GM19372 (cell line): Measurements from ENCODE around the gene C11orf87.

Experiments used
- ATAC-seq: cut with Tn5 transposase; IDR thresholded peaks from one replicate; pipeline ENCODE4 v1.9.1; 2021; ENCODE audit warnings: mild to moderate bottlenecking, low read depth, moderate library complexity; ENCODE audit not compliant: unreplicated experiment

Gene C11orf87

GRCh38 chr11:109421981-109422869 lies at the start of gene C11orf87:
Gene C11orf87, plus strand, starts transcription at chr11:109422190. Its CDS starts 1,444 bp downstream, at chr11:109423634.
- ATAC-seq: no peak

GRCh38 chr11:109374032-109374431 lies 48.0 kb upstream of the C11orf87 start:
- ATAC-seq: no peak

DNA sequence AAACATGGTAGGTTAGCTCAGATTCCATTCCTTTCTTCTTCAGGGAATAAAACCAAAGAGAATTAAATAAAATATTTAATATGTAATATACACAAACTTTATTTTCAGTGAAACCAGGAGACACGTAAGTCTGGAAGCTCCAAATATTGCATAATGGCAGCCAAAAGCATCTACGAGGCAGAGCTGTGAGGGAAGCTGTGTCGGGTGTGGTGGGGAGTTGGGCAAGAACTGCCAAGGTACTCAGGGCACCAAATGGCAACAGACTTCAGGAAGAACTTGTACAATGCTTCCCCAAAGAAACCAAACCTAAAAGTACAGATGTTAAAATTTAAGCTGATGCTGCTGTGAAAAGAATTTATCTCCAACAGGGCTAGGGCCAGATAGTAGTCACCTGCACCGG lies 47.5 kb upstream of the C11orf87 start:
- ATAC-seq: no peak

DNA sequence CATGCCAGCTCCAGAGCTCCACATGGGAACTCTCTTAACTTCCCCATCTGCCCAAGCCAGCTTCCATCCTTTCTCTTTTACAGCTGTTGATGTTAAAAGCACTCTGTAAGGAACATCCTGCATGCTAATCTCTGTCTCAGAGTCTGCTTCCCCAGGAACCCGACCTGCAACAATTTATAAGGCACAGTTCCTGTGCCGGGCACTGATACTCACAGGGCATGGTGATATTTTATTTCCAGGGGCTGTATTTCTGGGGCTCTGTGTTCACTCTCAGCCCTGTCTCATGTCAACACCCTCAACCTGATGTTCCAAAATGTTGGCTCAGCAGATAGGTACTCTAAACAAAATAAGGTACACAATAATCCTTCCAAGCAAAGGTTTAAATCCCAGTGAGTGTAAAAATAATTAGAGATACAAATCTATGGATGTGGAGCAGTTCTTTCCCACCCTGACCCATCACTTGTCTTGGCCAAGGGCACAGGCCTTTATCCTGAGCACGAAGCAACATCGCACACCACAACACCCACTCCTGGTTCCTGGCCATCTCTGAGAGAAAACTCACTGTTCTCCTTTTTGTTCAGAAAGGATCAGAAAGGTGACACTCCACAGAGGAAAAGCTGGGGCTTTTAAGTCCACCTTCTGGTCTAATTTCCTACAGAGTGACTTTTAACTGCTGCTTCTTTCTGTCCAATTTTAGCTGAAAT lies 44.8 kb upstream of the C11orf87 start:
- ATAC-seq: no peak

DNA sequence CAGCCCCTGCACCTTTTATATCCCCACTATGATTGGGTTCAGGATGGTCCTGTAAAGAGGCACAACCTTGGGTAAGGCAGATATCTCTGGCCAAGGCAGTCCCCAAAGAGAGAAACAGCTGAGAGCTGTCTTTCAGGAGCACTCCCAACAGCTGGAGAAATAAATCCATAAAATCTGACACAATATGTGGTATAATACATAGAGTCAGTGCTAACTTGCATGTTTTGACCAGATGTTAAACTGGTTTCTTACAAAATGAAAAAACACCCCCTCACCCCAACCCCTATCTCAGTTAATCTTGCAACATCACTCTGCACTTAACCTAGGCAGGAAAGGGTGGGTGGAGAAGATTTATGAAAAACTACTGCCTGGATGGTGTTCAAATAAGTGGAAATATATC lies 44.0 kb upstream of the C11orf87 start:
- no peak for ATAC-seq

GRCh38 chr11:109383306-109383705 lies 38.7 kb upstream of the C11orf87 start:
- ATAC-seq: no peak

DNA sequence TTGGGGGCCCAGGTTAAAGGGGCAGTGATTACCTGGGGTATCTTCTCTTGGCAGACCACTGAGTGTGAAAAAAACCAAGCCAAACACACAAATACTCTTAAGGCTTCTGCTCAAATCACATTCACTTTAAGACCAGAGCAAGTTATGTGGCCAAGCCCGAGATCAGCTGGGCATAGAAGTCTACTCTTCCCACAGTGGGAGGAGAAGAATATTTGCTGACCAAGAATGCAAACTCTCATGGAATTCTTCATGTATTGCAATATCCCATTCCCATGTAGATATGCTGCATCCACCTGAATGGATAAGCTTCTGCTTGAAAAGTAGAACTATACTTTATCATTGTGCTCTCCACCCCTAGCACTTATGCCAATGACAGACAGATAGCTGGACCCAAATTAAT lies 37.1 kb upstream of the C11orf87 start:
- ATAC-seq: no peak

DNA sequence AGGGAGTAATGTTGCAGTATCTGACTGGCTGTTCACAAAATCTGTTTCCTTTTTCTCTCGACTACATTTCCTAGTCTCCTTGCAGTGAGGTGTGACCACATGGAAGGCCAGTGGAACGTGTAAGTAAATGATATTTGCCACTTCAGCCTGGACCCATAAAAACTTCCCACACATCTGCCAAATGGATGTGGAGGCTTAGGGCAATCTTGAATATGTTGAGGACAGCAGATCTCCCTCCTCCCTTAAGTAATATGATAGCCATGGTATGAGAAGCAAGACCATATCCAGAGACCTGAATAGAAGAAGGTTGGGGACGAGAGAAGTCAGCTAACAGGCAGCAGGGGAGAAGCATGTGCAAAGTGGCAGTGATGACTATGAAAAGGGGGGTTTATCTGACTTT lies 33.0 kb upstream of the C11orf87 start:
- ATAC-seq: no peak

GRCh38 chr11:109390752-109391151 lies 31.2 kb upstream of the C11orf87 start:
- ATAC-seq: no peak

- no peak for ATAC-seq
These were observed 20.4 kb upstream of the C11orf87 start for GRCh38 chr11:109401545-109401944.

GRCh38 chr11:109405671-109406070 lies 16.3 kb upstream of the C11orf87 start:
- ATAC-seq: no peak

DNA sequence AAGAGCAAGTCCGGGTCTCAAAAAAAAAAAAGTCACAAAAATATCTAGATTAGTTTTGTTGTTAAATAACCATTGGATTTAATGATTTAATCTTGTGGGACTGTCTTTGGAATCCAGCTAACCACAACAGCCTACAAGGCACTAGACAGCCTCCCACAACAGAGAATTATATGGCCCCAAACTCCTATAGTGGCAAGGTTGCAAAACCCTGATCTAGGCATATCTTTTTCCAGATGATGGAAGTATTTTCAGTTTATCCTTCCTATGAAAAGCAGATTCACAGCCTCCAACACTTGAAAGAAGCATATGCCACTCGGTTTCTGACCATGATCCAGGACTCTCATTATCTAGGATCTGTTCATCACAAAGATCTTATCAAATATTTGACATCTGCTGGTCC lies 5.4 kb upstream of the C11orf87 start:
- no peak for ATAC-seq

DNA sequence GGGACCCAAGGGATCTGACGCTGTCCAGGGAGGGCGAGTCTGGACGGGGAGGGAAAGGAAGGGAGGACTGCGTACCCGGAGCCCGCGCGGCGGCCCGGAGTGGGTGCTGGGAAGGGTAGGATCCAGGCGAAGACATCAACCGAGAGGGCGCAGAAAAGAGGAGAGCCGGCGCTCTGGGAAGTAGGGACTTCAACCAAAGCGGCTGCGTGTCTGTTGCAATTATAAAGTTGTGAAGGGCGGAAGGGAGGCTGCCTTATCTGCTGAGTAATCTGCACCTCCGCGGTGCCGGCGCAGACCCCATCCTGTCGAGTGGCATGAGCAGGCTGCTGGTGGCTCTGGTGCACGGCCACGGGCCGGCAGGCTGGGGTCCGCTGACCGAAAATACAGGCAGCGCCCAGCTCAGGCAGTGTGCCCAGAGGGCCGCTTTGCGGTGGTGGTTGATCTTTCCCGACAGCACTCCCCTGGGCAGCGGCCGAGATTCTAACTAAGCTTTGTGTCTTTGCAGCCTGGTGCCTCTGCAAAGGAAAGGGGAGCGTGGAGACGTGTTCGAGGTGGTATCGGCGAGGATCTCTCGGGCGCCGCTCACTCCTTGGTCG lies 978 bp downstream of the C11orf87 start:
- no peak for ATAC-seq

DNA sequence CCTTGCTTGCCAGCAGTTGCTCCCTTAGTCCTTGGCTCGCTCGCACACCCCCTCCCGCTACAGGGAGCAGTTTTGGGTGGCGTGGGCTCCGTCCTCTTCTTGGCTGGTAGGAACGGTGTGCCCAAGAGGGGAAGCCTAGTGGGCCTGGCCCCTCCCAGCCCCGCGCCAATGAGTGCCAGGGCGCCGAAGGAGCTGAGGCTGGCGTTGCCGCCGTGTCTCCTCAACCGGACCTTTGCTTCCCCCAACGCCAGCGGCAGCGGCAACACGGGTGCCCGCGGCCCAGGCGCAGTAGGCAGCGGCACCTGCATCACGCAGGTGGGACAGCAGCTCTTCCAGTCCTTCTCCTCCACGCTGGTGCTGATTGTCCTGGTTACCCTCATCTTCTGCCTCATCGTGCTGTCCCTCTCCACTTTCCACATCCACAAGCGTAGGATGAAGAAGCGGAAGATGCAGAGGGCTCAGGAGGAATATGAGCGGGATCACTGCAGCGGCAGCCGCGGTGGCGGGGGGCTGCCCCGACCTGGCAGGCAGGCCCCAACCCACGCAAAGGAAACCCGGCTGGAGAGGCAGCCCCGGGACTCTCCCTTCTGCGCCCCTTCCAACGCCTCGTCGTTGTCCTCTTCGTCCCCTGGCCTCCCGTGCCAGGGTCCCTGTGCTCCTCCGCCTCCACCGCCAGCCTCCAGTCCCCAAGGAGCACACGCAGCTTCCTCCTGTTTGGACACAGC lies 1.6 kb downstream of the C11orf87 start:
- no peak for ATAC-seq

- ATAC-seq: no peak
These were observed 2.9 kb downstream of the C11orf87 start for GRCh38 chr11:109424901-109425300.

DNA sequence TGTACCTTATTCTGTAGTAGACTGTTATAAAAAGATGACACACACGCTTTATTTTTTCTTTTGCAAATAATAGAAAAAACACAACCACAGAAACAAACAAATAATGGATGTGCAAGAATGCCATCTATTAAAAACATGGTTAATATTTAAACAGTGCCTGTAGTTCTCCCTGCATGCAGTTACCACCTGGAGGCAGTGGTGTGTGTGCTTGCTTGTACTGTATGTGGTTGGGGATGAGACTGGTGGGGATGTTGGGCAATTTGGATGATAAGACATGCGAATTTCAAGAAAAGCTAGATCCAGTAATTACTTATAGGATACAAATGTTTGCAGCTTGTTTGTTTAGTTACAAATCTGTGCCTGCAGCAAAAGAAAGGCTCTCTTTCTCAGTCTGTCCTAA lies 3.6 kb downstream of the C11orf87 start:
- ATAC-seq: no peak

DNA sequence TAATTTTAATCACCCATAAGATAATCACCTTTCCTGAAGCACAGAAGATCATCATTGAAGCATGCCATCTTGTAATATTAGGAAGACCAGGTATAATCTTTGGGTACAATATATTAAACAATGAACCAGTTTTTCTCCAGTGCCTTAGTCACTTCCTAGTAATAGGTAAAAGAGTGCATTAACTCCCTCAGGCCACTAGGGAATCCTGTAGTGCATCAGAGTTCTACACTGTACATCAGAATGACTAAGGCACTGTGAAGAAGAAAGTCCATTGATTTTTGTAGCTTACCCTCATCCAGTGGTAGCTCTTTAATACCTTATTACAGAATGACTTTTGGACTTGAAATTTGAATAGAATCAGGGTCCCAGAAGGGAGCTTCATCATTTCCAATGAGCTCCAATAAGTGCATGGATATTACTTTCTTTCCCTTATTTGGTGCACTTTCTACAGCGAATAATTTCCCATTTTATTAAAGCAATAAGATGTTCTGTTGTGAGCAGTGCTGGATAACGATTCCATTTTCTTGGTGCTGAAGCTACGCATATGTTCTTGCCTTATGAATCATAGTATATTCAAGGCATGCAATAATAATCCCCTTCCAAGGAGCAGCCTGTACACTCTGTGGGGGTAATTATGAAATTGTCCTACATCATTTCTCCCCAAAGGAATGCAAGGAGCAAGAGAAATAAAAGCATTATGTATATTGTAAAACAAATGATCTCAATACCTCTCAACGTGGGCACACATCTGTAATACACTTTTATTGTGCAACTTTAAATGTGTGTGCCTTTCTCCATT lies 4.7 kb downstream of the C11orf87 start:
- no peak for ATAC-seq

DNA sequence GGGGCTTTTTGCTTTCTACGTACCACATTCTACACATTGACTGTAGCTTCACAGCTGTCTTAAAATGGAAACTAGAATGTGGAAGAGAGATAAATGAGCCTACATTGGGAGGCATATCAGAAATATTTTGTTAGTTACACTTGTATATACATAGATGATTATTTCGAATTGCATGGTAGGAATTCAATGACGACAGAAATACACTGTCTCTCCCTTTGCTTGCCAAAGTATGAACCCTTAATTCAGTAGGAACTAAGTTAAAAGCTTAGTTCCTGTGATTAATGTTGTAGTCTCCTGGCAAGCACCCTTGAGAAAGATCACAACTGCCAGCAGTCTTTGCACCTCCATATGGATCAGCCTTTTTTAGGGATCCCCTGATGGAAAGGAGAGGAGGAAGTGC lies 10.1 kb downstream of the C11orf87 start:
- ATAC-seq: no peak

DNA sequence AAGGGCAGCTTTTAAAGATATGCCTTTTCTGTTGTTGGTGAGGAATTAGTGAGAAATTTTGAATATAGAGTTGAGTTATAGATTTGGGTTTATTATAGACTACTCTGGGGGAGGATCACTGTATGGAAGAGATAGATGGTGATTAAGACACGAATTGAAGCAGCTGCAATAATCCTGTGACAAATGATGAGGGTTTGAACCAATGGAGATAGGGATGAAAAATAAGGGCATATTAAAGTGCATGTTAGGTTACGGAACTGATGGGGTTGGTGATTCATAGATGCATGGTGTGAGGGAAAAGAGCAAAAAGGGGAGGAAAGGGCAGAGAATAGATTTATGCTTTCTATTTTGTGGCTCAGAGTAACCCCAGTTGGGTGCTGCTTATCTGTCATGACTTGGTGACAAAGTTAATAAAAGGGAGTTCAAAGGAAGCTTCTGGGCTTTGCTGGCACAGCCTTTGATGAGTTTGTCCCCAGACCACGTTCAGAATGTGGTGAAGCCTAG lies 11.8 kb downstream of the C11orf87 start:
- no peak for ATAC-seq
